Measurements from ENCODE around the gene TNIP2. TPM values are rescaled to one million over a fixed set of nuclear protein-coding genes. Genes with fewer than 3 reads are reported as not detected.
"Not testable (repeated sequence)": the region's sequence is repeated elsewhere in the genome, so short reads cannot be mapped to it uniquely, and the experiment has no call there.

The TNIP2 gene
- total RNA-seq, 2 donors from 2014 or later = 33.1 to 36.5 TPM

DNA sequence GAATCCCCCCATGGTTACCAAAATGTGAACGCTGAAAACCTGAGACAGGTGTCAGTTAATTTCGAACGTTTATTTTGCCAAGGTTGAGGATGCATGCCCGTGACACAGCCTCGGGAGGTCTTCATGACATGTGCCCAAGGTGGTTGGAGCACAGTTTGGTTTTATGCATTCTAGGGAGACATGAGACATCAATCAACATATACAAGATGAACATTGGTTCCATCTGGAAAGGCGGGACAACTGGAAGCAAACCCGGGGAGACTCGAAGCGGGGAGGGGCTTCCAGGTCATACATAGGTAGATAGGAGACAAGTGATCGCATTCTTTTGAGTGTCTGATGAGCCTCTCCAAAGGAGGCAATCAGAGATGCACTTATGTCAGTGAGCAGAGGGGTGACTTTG, 25.8 kb upstream of the TNIP2 start:
- no peak overlapping the region for H3K27ac Mint-ChIP-seq
- H3K4me1 Mint-ChIP-seq = peaks cover 31% of the 10 kb centered on the region

DNA sequence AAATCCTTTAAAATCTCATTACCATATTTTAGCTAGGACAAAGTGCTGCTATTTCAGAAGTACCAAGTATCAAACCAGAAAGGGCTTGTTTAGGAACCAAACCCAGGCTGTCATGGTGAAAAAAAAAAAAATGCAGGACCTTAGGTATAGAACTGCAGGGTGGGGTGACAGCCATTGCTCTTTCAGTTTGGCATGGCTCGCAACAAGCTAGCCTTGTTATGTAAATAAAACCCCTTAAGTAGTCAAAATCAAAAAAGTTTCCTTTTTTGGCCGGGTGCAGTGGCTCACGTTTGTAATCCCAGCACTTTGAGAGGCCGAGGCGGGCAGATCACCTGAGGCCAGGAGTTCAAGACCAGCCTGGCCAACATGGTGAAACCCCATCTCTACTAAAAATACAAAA, 24.5 kb upstream of the TNIP2 start:
- not testable (repeated sequence) for H3K4me3 Mint-ChIP-seq; H3K27ac Mint-ChIP-seq; H3K27me3 Mint-ChIP-seq (ENCODE audit: insufficient read depth); H3K9ac ChIP-seq (ENCODE audit: extremely low read depth, low read length, poor library complexity, severe bottlenecking); DNase-seq; H3K27me3 ChIP-seq (ENCODE audit: control insufficient read depth, insufficient read depth, low read length, poor library complexity, severe bottlenecking); H3K36me3 ChIP-seq (ENCODE audit: control insufficient read depth, insufficient read depth, low read length); H3K27ac ChIP-seq (ENCODE audit: low read depth, low read length); H3K4me1 ChIP-seq (ENCODE audit: control insufficient read depth, insufficient read depth, low read length); H3K9me3 Mint-ChIP-seq; H3K9me3 ChIP-seq (ENCODE audit: control insufficient read depth, low read length); H3K36me3 Mint-ChIP-seq (ENCODE audit: low read depth); H3K4me3 ChIP-seq (ENCODE audit: low read length)
- H3K4me1 Mint-ChIP-seq = peaks cover 31% of the 10 kb centered on the region
- WGBS, 2 experiments (ENCODE audit: insufficient coverage in 1 of 2, insufficient read length in 1 of 2) = 80 to 86% methylated on average over 1 to 5 of the region's 5 CpGs

More for the DNA sequence above, 25.8 kb upstream of the TNIP2 start:
- TF ChIP-seq, protein P1, sequence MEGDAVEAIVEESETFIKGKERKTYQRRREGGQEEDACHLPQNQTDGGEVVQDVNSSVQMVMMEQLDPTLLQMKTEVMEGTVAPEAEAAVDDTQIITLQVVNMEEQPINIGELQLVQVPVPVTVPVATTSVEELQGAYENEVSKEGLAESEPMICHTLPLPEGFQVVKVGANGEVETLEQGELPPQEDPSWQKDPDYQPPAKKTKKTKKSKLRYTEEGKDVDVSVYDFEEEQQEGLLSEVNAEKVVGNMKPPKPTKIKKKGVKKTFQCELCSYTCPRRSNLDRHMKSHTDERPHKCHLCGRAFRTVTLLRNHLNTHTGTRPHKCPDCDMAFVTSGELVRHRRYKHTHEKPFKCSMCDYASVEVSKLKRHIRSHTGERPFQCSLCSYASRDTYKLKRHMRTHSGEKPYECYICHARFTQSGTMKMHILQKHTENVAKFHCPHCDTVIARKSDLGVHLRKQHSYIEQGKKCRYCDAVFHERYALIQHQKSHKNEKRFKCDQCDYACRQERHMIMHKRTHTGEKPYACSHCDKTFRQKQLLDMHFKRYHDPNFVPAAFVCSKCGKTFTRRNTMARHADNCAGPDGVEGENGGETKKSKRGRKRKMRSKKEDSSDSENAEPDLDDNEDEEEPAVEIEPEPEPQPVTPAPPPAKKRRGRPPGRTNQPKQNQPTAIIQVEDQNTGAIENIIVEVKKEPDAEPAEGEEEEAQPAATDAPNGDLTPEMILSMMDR (conservative IDR thresholded peaks at IDR 0.05) = no peak
- Histone ChIP-seq H3K9ac (ENCODE audit: extremely low read depth, low read length, poor library complexity, severe bottlenecking) (no peak overlapping the region), H3K36me3 (ENCODE audit: control insufficient read depth, insufficient read depth, low read length) (no peaks in the 10 kb centered on the region), H3K27ac (ENCODE audit: low read depth, low read length) (no peak overlapping the region), H3K27me3 (ENCODE audit: control insufficient read depth, insufficient read depth, low read length, poor library complexity, severe bottlenecking) (no peaks in the 10 kb centered on the region), H3K9me3 (ENCODE audit: control insufficient read depth, low read length) (no peaks in the 10 kb centered on the region), H3K4me3 (ENCODE audit: low read length) (no peak overlapping the region), H3K4me1 (ENCODE audit: control insufficient read depth, insufficient read depth, low read length) (peaks cover 7% of the 10 kb centered on the region)
- H3K36me3 Mint-ChIP-seq (ENCODE audit: low read depth) = no peaks in the 10 kb centered on the region
- 89 to 92% methylated on average over 3 to 10 of the region's 10 CpGs for WGBS, 2 experiments (ENCODE audit: insufficient coverage in 1 of 2, insufficient read length in 1 of 2)
- DNase-seq = no peak
- H3K9me3 Mint-ChIP-seq = no peaks in the 10 kb centered on the region
- H3K4me3 Mint-ChIP-seq = no peak overlapping the region
- no peaks in the 10 kb centered on the region for H3K27me3 Mint-ChIP-seq (ENCODE audit: insufficient read depth)

DNA sequence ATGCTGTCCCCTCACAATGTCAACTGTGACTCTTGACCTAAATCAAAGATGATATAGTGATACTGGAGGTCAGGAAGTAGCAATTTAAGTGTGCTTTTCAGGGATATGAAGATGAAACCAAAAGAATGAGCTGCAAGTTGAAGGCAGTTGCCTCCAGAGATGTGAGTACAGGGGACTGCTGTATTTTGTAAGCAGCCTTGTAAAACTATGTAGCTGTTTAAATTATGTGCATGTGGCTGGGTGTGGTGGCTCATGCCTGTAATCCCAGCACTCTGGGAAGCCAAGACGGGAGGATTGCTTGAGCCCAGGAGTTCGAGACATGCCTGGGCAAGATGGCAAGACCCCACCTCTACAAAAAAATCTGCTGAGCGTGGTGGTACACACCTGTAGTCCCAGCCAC, 15.1 kb upstream of the TNIP2 start:
- no peaks in the 10 kb centered on the region for H3K4me1 Mint-ChIP-seq
- no peak for DNase-seq
- H3K9me3 Mint-ChIP-seq = peaks cover 4% of the 10 kb centered on the region
- WGBS, 2 experiments (ENCODE audit: insufficient coverage in 1 of 2, insufficient read length in 1 of 2) = 83 to 94% methylated on average over 2 to 3 of the region's 3 CpGs
- H3K4me3 Mint-ChIP-seq = no peak overlapping the region
- Histone ChIP-seq H3K9ac (ENCODE audit: extremely low read depth, low read length, poor library complexity, severe bottlenecking) (no peak overlapping the region), H3K36me3 (ENCODE audit: control insufficient read depth, insufficient read depth, low read length) (no peaks in the 10 kb centered on the region), H3K4me1 (ENCODE audit: control insufficient read depth, insufficient read depth, low read length) (no peaks in the 10 kb centered on the region), H3K27ac (ENCODE audit: low read depth, low read length) (no peak overlapping the region), H3K4me3 (ENCODE audit: low read length) (no peak overlapping the region), H3K27me3 (ENCODE audit: control insufficient read depth, insufficient read depth, low read length, poor library complexity, severe bottlenecking) (no peaks in the 10 kb centered on the region), H3K9me3 (ENCODE audit: control insufficient read depth, low read length) (peaks cover 9% of the 10 kb centered on the region)
- no peaks in the 10 kb centered on the region for H3K36me3 Mint-ChIP-seq (ENCODE audit: low read depth)
- TF ChIP-seq, protein P1 (conservative IDR thresholded peaks at IDR 0.05) = no peak
- peaks cover 2% of the 10 kb centered on the region for H3K27me3 Mint-ChIP-seq (ENCODE audit: insufficient read depth)
- no peak overlapping the region for H3K27ac Mint-ChIP-seq

DNA sequence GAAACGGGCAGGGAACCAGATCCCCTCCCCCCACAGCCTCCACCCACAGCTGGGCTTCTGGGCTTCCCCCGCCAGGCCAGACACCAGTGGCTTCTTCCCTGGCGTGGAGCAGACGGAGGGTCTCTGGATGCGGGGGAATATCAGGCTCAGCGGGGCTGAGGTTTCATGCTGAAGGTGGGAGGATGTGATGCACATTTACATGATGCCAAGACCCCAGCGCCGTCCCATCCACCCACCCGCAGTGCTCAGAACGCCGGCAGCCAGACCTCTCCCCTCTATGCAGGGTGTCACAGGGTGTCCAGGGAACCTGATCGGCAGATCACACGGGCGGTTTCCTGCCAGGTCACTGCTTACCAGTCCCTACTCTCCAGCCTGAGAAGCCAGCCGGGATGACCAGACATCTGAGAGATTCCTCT, 12.8 kb upstream of the TNIP2 start:
- TF ChIP-seq, protein P1 (conservative IDR thresholded peaks at IDR 0.05) = no peak
- Mint-ChIP-seq H3K27me3 (ENCODE audit: insufficient read depth) (peaks cover 5% of the 10 kb centered on the region), H3K36me3 (ENCODE audit: low read depth) (no peaks in the 10 kb centered on the region), H3K4me3 (no peak overlapping the region), H3K4me1 (no peaks in the 10 kb centered on the region), H3K9me3 (peaks cover 4% of the 10 kb centered on the region), H3K27ac (no peak overlapping the region)
- 63 to 71% methylated on average over 8 to 15 of the region's 15 CpGs for WGBS, 2 experiments (ENCODE audit: insufficient coverage in 1 of 2, insufficient read length in 1 of 2)
- Histone ChIP-seq H3K9ac (ENCODE audit: extremely low read depth, low read length, poor library complexity, severe bottlenecking) (no peak overlapping the region), H3K4me3 (ENCODE audit: low read length) (no peak overlapping the region), H3K27me3 (ENCODE audit: control insufficient read depth, insufficient read depth, low read length, poor library complexity, severe bottlenecking) (no peaks in the 10 kb centered on the region), H3K9me3 (ENCODE audit: control insufficient read depth, low read length) (peaks cover 9% of the 10 kb centered on the region), H3K27ac (ENCODE audit: low read depth, low read length) (no peak overlapping the region), H3K36me3 (ENCODE audit: control insufficient read depth, insufficient read depth, low read length) (no peaks in the 10 kb centered on the region), H3K4me1 (ENCODE audit: control insufficient read depth, insufficient read depth, low read length) (no peaks in the 10 kb centered on the region)
- no peak for DNase-seq
